Glutamatergic neuron (in vitro differentiated cells): Measurements from ENCODE around the gene BACH2. TPM values are rescaled to one million over a fixed set of nuclear protein-coding genes. Genes with fewer than 3 reads are reported as not detected.

Source experiments
- DNase-seq: peaks from one replicate; pipeline ENCODE4 v3.0.0; 2022
- H3K27ac Mint-ChIP-seq: one replicate; pipeline ENCODE4 v1.8.0; 2020; ENCODE audit warnings: mild to moderate bottlenecking, mixed read lengths, inconsistent platforms; ENCODE audit not compliant: unreplicated experiment
- H3K27me3 Mint-ChIP-seq: one replicate; pipeline ENCODE4 v1.8.0; 2020; ENCODE audit warnings: mild to moderate bottlenecking, moderate library complexity, mixed read lengths, inconsistent platforms; ENCODE audit not compliant: unreplicated experiment
- H3K36me3 Mint-ChIP-seq: one replicate; pipeline ENCODE4 v1.8.0; 2020; ENCODE audit warnings: mild to moderate bottlenecking, mixed read lengths, inconsistent platforms; ENCODE audit not compliant: unreplicated experiment
- H3K4me1 Mint-ChIP-seq: one replicate; pipeline ENCODE4 v1.8.0; 2020; ENCODE audit warnings: mild to moderate bottlenecking, low read depth, mixed read lengths, inconsistent platforms; ENCODE audit not compliant: unreplicated experiment
- H3K4me3 Mint-ChIP-seq: one replicate; pipeline ENCODE4 v1.8.0; 2020; ENCODE audit warnings: mild to moderate bottlenecking, mixed read lengths, inconsistent platforms; ENCODE audit not compliant: unreplicated experiment
- H3K9me3 Mint-ChIP-seq: one replicate; pipeline ENCODE4 v1.8.0; 2020; ENCODE audit warnings: mild to moderate bottlenecking, moderate library complexity, mixed read lengths, inconsistent platforms; ENCODE audit not compliant: unreplicated experiment
- total RNA-seq: library from RNA; stranded (reverse); fragmentation: NEBNext Ultra II Directional; extraction: Animal tissue kit (Norgen Biotek cat#: 25700); gene quantifications from one replicate; pipeline ENCODE4 v1.2.1, GENCODE V29; 2021; ENCODE audit not compliant: unreplicated experiment
- TF ChIP-seq, protein P1 (sequence below): fragments of 200-600 bp; sonication (generic); IDR thresholded peaks from one replicate; pipeline ENCODE4 v1.5.0; 2021; ENCODE audit not compliant: partially characterized antibody, unreplicated experiment

BACH2 gene
- total RNA-seq, 1 donor from 2014 or later: 96.4 TPM

GRCh38 chr6:90078513-90079289 is 217.9 kb downstream of the BACH2 start:
- H3K9me3 Mint-ChIP-seq: peaks cover 1% of the 10 kb centered on the region
- H3K4me3 Mint-ChIP-seq: no peak overlapping the region
- peaks cover 2% of the 10 kb centered on the region for H3K27me3 Mint-ChIP-seq
- TF ChIP-seq, protein P1, sequence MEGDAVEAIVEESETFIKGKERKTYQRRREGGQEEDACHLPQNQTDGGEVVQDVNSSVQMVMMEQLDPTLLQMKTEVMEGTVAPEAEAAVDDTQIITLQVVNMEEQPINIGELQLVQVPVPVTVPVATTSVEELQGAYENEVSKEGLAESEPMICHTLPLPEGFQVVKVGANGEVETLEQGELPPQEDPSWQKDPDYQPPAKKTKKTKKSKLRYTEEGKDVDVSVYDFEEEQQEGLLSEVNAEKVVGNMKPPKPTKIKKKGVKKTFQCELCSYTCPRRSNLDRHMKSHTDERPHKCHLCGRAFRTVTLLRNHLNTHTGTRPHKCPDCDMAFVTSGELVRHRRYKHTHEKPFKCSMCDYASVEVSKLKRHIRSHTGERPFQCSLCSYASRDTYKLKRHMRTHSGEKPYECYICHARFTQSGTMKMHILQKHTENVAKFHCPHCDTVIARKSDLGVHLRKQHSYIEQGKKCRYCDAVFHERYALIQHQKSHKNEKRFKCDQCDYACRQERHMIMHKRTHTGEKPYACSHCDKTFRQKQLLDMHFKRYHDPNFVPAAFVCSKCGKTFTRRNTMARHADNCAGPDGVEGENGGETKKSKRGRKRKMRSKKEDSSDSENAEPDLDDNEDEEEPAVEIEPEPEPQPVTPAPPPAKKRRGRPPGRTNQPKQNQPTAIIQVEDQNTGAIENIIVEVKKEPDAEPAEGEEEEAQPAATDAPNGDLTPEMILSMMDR: no peak
- no peaks in the 10 kb centered on the region for H3K36me3 Mint-ChIP-seq
- H3K27ac Mint-ChIP-seq: no peak overlapping the region
- H3K4me1 Mint-ChIP-seq: peaks cover 33% of the 10 kb centered on the region
- DNase-seq: no peak

GRCh38 chr6:90076511-90077415 is 219.9 kb downstream of the BACH2 start:
- peaks cover 41% of the 10 kb centered on the region for H3K4me1 Mint-ChIP-seq
- no peak for DNase-seq
- TF ChIP-seq, protein P1: no peak
- peaks cover 1% of the 10 kb centered on the region for H3K9me3 Mint-ChIP-seq
- no peak overlapping the region for H3K27ac Mint-ChIP-seq
- H3K27me3 Mint-ChIP-seq: peaks cover 2% of the 10 kb centered on the region
- H3K4me3 Mint-ChIP-seq: no peak overlapping the region
- H3K36me3 Mint-ChIP-seq: no peaks in the 10 kb centered on the region

DNA sequence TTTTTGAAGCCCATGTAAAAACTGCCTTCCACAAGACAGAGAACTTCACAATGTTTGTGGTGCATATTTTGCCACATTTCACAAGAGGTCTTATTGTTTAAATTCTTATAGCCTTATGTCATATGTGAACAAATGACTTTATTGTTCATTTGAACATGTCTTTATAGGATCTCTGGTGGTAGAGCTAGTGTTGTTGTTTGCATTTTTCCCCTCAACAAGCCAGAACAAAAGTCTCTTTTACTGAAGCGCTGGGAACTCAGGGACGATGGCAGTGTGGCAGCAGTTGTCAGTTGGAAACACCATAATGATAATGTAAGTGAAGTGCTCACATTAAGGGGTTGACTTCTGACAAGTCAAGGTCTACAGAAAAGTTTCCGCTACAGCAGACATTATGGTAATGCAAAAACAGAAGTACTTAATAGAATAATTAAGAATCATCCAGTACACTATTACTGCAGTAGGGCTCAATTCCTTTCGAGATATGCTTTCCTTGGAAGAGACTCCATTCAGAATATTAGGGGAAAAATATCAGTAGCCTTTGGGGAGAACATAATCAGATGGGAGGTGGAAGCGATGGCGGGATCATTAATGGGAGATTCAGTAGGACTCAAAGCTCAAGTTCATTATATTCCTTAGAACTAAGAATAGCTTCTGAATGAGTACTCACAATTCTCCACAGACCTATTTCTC is 222.3 kb downstream of the BACH2 start:
- no peak for DNase-seq
- Mint-ChIP-seq H3K27ac (no peak overlapping the region), H3K9me3 (peaks cover under 1% of the 10 kb centered on the region), H3K4me1 (peaks cover 44% of the 10 kb centered on the region), H3K4me3 (no peak overlapping the region), H3K36me3 (peaks cover 5% of the 10 kb centered on the region), H3K27me3 (peaks cover 2% of the 10 kb centered on the region)
- TF ChIP-seq, protein P1: no peak

- no peak for DNase-seq
- H3K4me1 Mint-ChIP-seq: peaks cover 45% of the 10 kb centered on the region
- H3K9me3 Mint-ChIP-seq: no peaks in the 10 kb centered on the region
Measured at GRCh38 chr6:90072935-90073464, 223.6 kb downstream of the BACH2 start.

More at GRCh38 chr6:90072935-90073464, 223.6 kb downstream of the BACH2 start:
- TF ChIP-seq, protein P1: no peak
- Mint-ChIP-seq H3K27ac (peak overlapping the region; percentile 25), H3K27me3 (peaks cover 2% of the 10 kb centered on the region), H3K4me3 (peak overlapping the region; percentile 3), H3K36me3 (peaks cover 5% of the 10 kb centered on the region)
